Measurements from ENCODE around the gene KRT20.

The KRT20 gene

GRCh38 chr17:40852364-40852763 is 32.7 kb downstream of the KRT20 start:
- no peak for DNase-seq (ENCODE audit: low spot score)

DNA sequence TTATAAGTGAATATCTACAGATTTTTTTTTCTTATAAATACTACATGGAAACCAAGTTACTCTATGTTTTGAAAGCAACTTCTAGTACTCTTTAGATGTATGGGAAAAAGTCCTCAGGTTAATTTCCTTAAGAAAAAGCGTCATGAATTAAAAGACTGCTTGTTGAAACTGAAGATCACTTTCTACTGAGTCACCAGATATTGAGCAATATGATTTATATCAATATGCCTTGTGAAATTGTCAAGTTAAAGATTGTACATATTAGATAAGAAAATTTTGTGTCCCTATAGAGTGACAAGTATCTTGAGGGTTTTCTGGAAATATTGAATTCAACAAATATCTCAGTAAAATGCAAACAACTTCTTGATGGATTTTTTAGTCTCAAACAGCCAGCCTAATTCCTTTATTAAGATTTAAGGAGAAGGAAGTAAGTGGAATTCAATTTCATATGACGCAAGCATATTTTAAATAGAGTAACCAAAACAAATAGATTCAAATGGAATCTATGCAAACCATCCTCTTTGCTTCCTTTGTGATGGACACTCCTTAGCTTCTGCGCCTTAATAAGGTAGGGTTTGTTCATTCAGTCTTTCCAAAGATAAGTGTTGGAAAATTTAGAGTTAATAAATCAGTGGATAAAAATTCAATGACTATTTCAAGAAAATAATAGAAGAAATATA is 34.6 kb downstream of the KRT20 start:
- no peak for DNase-seq (ENCODE audit: low spot score)

DNA sequence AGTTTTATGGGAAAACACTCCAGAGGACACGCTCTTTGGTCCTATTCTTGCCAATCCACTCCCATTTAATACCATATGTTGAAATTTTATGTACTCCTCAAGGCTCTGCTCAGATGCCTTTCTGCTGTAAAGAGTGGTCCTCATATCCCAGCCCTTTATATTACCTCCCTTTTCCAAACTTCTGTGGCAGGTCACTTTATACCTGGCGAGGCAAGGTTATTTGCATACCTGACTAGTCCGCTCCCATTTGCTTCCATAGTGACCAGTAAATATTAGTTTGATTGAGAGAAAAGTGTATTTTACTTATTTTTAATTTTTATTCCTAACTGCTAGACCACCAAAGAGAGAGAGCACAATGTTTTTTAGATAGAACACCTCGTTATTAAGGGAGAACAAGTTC is 35.3 kb downstream of the KRT20 start:
- no peak for DNase-seq (ENCODE audit: low spot score)

- DNase-seq (ENCODE audit: low spot score), result no peak
These were observed 36.3 kb downstream of the KRT20 start for GRCh38 chr17:40848583-40849235.

- no peak for DNase-seq (ENCODE audit: low spot score)
These were observed 38.4 kb downstream of the KRT20 start for GRCh38 chr17:40846515-40847144.

GRCh38 chr17:40844671-40845107 is 40.4 kb downstream of the KRT20 start:
- DNase-seq (ENCODE audit: low spot score), result no peak

GRCh38 chr17:40843242-40843641 is 41.8 kb downstream of the KRT20 start:
- DNase-seq (ENCODE audit: low spot score), result no peak

DNA sequence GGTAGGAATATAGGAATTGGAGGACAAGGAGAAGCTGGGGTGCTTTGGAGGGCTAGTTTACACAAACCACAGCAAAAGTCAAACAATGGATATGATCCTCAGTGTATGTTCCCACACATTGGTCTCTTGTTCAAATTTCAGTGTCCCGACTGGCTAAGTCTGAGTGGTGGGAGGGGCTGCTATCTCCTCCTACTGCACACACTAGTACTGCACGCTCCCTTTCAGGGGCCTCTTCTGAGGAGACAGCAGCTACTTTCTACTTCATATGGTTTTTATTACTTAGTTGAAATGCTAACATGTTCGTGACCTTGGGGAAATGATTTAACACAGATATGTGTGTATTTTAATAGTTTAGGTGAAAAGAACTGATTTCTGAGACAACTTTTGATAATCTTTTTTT is 43.8 kb downstream of the KRT20 start:
- DNase-seq (ENCODE audit: low spot score), result no peak

DNA sequence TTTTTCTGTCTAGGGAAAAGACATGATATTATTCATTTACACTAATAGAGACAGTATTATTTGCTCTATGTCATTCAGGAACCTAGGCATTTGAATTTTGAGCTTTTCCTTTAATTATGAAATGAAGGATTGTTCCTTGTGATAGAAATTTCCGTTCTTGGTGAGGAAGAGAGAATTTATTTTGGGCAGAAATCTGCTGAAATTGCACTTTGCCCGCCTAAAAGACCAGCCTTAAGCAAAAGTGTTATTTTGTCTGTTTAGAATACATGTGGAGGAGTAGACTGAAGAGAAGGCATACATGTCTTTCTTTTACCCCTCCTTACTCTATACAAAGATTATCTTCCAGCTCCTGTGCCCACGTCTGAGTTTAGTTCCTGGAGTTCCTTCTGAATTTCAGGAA is 45.8 kb downstream of the KRT20 start:
- no peak for DNase-seq (ENCODE audit: low spot score)

- DNase-seq (ENCODE audit: low spot score), result no peak
These were observed 49.0 kb downstream of the KRT20 start for GRCh38 chr17:40836020-40836419.

DNA sequence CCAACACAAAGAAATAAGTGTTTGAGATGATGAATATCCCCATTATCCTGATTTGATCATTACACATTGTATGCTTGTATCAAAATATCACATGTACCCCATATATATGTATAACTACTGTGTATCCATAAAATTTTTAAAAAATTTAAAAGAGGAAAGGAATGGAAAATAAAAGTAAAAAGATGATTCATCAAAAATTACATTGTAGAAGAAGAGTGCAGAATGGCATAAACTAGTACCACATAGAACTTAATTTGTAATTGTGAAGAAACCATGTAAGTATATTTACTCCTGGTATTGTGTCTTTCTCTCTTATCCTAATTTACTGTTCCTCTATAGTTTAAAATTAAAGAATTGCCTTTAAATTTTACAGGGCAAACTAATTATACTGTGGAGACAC is 51.2 kb downstream of the KRT20 start:
- DNase-seq (ENCODE audit: low spot score), result no peak

GRCh38 chr17:40832840-40833239 is 52.2 kb downstream of the KRT20 start:
- DNase-seq (ENCODE audit: low spot score), result no peak

DNA sequence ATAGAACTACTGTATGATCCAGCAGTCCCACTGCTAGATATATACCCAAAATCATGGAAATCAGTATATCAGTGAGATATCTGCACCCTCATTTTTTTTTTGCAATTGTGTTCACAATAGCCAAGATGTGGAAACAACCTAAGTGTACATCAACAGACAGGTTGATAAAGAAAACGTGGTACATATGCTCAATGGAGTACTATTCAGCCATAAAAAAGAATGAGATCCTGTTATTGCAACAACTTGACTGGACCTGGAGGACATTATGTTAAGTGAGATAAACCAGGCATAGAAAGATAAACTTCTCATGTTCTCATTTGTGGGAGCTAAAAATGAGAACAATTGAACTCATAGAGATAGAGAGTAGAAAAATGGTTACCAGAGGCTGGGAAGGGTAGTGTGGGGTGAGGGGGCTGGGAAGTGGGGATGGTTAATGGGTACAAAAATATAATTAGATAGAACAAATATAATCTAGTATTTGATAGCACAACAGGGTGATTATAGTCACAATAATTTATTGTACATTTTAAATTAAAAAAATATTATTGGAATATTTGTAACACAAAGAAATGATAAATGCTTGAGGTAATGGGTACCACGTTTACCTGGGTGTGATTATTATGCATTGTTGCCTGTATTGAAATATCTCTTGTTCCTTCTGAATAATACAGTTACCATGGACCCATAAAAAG is 54.8 kb downstream of the KRT20 start:
- no peak for DNase-seq (ENCODE audit: low spot score)

- DNase-seq (ENCODE audit: low spot score), result no peak
These were observed 56.5 kb downstream of the KRT20 start for GRCh38 chr17:40828454-40829044.

GRCh38 chr17:40827746-40828453 is 57.1 kb downstream of the KRT20 start:
- DNase-seq (ENCODE audit: low spot score), result no peak
